HG02571 (cell line): ENCODE results near the gene KDSR.

Source experiments
- ATAC-seq: cut with Tn5 transposase; IDR thresholded peaks from one replicate; pipeline ENCODE4 v1.9.1; 2021; ENCODE audit warnings: mild to moderate bottlenecking, moderate library complexity; ENCODE audit not compliant: unreplicated experiment

KDSR gene

GRCh38 chr18:63307551-63308200, 59.3 kb downstream of the KDSR start:
- ATAC-seq = no peak

- ATAC-seq = no peak
Measured at GRCh38 chr18:63306819-63307550, 60.0 kb downstream of the KDSR start.

GRCh38 chr18:63306249-63306648, 60.8 kb downstream of the KDSR start:
- ATAC-seq = no peak

- no peak for ATAC-seq
Measured at GRCh38 chr18:63303547-63303946, 63.5 kb downstream of the KDSR start.

- no peak for ATAC-seq
Measured at GRCh38 chr18:63302636-63303405, 64.2 kb downstream of the KDSR start.

- ATAC-seq = no peak
Measured at GRCh38 chr18:63302220-63302619, 64.8 kb downstream of the KDSR start.

GRCh38 chr18:63301434-63301833, 65.6 kb downstream of the KDSR start:
- ATAC-seq = no peak

- ATAC-seq = peak; percentile 49
Measured at GRCh38 chr18:63299837-63300745, 66.9 kb downstream of the KDSR start.

GRCh38 chr18:63298400-63299365, 68.3 kb downstream of the KDSR start:
- ATAC-seq = no peak

GRCh38 chr18:63297687-63298399, 69.2 kb downstream of the KDSR start:
- no peak for ATAC-seq

GRCh38 chr18:63293935-63294334, 73.1 kb downstream of the KDSR start:
- ATAC-seq = no peak

- ATAC-seq = peak; percentile 55
Measured at GRCh38 chr18:63292831-63293683, 73.9 kb downstream of the KDSR start.

- ATAC-seq = no peak
Measured at GRCh38 chr18:63291278-63291677, 75.7 kb downstream of the KDSR start.

- ATAC-seq = no peak
Measured at GRCh38 chr18:63290821-63291200, 76.2 kb downstream of the KDSR start.

GRCh38 chr18:63290166-63290820, 76.7 kb downstream of the KDSR start:
- no peak for ATAC-seq

- no peak for ATAC-seq
Measured at GRCh38 chr18:63288311-63288710, 78.7 kb downstream of the KDSR start.

- ATAC-seq = no peak
Measured at GRCh38 chr18:63287691-63288220, 79.2 kb downstream of the KDSR start.
